GM18868 (cell line): ENCODE measurements around the gene ENKUR.
"Not testable (repeated sequence)": the region's sequence is repeated elsewhere in the genome, so short reads cannot be mapped to it uniquely, and the experiment has no call there.

Experiments
- ATAC-seq: cut with Tn5 transposase; IDR thresholded peaks from one replicate; pipeline ENCODE4 v1.9.1; 2021; ENCODE audit warnings: mild to moderate bottlenecking, moderate library complexity; ENCODE audit not compliant: unreplicated experiment

Gene ENKUR

GRCh38 chr10:25024528-25024927 lies 8.6 kb upstream of the ENKUR start:
- ATAC-seq, result no peak

GRCh38 chr10:25023278-25023677 lies 7.3 kb upstream of the ENKUR start:
- ATAC-seq, result no peak

GRCh38 chr10:25018703-25019102 lies 2.7 kb upstream of the ENKUR start:
- ATAC-seq, result no peak

GRCh38 chr10:25017661-25018060 lies 1.7 kb upstream of the ENKUR start:
- no peak for ATAC-seq

GRCh38 chr10:25017154-25017590 lies 1.2 kb upstream of the ENKUR start:
- no peak for ATAC-seq

GRCh38 chr10:25016376-25017153 lies 607 bp upstream of the ENKUR start, which contains the start of gene THNSL1:
Gene THNSL1, plus strand, starts transcription at chr10:25016612. Its CDS starts 6,612 bp downstream, at chr10:25023224.
- peak; percentile 97 for ATAC-seq

- ATAC-seq, result no peak
These were observed 1.4 kb downstream of the ENKUR start for GRCh38 chr10:25014579-25014978.

- ATAC-seq, result not testable (repeated sequence)
These were observed 4.4 kb downstream of the ENKUR start for GRCh38 chr10:25011591-25011990.

GRCh38 chr10:24998044-24998443 lies 17.9 kb downstream of the ENKUR start:
- ATAC-seq, result no peak

GRCh38 chr10:24995072-24995471 lies 20.9 kb downstream of the ENKUR start:
- ATAC-seq, result no peak

- ATAC-seq, result no peak
These were observed 22.6 kb downstream of the ENKUR start for GRCh38 chr10:24993237-24993958.

- no peak for ATAC-seq
These were observed 23.3 kb downstream of the ENKUR start for GRCh38 chr10:24992512-24993133.

- ATAC-seq, result no peak
These were observed 24.7 kb downstream of the ENKUR start for GRCh38 chr10:24991298-24991697.

GRCh38 chr10:24989867-24990266 lies 26.1 kb downstream of the ENKUR start:
- no peak for ATAC-seq

- no peak for ATAC-seq
These were observed 26.9 kb downstream of the ENKUR start for GRCh38 chr10:24988831-24989640.

- no peak for ATAC-seq
These were observed 31.1 kb downstream of the ENKUR start for GRCh38 chr10:24984906-24985305.

GRCh38 chr10:24983946-24984345 lies 32.0 kb downstream of the ENKUR start:
- no peak for ATAC-seq

- ATAC-seq, result no peak
These were observed 32.8 kb downstream of the ENKUR start for GRCh38 chr10:24983130-24983529.

GRCh38 chr10:24982319-24983112 lies 33.4 kb downstream of the ENKUR start:
- ATAC-seq, result no peak

- ATAC-seq, result no peak
These were observed 34.7 kb downstream of the ENKUR start for GRCh38 chr10:24981161-24981710.
